Testis (tissue), 2 donors: ENCODE results near the gene FOXI1.

ENCODE experiments used
- POLR2A ChIP-seq: fragments of 450-650 bp; IDR thresholded peaks from one replicate; pipeline ENCODE4 v1.6.1; 2017; ENCODE audit warnings: antibody characterized with exemption, mild to moderate bottlenecking, moderate library complexity
- TF ChIP-seq, protein P1 (sequence below), 3 experiments: fragments of 450-650 bp in 2 of 3; fragments of 200-600 bp in 1 of 3; sonication (generic) in 1 of 3; IDR thresholded peaks; one replicate each; pipeline ENCODE4 v1.5.1; 2016 to 2019; ENCODE audit warnings: antibody characterized with exemption in 3 of 3, mild to moderate bottlenecking in 2 of 3, moderate library complexity in 1 of 3

DNA sequence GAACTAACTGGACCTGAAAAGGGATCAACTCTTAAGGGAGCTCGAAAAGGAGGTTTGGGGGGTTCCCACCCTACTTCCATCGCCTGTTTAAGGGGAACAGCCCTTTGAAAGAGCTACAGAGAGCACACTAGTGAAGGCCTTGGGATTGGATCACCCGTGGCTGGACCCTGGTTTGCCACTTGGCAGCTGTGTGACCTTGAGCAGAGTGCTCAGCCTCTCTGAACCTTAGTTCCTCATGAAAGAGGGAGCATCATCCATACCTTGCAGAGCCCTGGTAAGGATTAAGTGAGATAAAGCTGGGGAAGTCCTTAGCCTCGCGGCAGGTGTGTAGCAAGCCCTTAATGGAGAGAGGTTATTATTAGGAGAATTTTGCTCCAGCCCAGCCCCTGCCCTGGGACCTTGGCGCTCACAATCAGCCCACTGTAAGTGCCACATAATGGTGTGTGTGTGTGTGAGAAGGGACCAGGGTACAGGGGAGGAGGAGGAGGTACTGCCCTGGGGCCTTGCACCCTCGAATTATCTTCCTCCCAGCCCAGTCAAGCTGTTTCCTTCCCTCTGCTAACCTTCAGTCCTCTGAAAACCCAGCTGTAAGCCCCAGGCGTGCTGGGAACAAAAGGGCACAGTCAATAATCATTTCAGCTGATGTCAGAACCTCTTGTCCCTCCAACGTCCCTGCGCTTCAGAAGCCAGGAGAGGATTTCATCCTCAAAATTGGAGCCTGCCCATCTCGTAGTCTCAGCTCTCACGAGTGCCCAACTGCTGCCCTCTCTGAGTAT is 42.9 kb downstream of the FOXI1 start:
- no peak for TF ChIP-seq POLR2A
- TF ChIP-seq, protein P1, sequence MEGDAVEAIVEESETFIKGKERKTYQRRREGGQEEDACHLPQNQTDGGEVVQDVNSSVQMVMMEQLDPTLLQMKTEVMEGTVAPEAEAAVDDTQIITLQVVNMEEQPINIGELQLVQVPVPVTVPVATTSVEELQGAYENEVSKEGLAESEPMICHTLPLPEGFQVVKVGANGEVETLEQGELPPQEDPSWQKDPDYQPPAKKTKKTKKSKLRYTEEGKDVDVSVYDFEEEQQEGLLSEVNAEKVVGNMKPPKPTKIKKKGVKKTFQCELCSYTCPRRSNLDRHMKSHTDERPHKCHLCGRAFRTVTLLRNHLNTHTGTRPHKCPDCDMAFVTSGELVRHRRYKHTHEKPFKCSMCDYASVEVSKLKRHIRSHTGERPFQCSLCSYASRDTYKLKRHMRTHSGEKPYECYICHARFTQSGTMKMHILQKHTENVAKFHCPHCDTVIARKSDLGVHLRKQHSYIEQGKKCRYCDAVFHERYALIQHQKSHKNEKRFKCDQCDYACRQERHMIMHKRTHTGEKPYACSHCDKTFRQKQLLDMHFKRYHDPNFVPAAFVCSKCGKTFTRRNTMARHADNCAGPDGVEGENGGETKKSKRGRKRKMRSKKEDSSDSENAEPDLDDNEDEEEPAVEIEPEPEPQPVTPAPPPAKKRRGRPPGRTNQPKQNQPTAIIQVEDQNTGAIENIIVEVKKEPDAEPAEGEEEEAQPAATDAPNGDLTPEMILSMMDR (IDR thresholded peaks at IDR 0.05) = no peak
